Ectodermal cell (in vitro differentiated cells): ENCODE results near the gene HEATR1.

Experiments
- H3K27ac ChIP-seq: 2 replicates; pipeline ENCODE4 v1.7.0; 2013; ENCODE audit warnings: mild to moderate bottlenecking, low read depth, low read length; ENCODE audit not compliant: insufficient read depth, poor library complexity, severe bottlenecking
- H3K27me3 ChIP-seq: 2 replicates; pipeline ENCODE4 v1.7.0; 2013; ENCODE audit warnings: mild to moderate bottlenecking, low read length; ENCODE audit not compliant: insufficient read depth, control insufficient read depth, poor library complexity, severe bottlenecking
- H3K36me3 ChIP-seq: one replicate; pipeline ENCODE4 v1.7.0; 2013; ENCODE audit warnings: low read length; ENCODE audit not compliant: control insufficient read depth, insufficient read depth
- H3K4me1 ChIP-seq: one replicate; pipeline ENCODE4 v1.7.0; 2013; ENCODE audit warnings: low read length; ENCODE audit not compliant: control insufficient read depth, insufficient read depth
- H3K4me3 ChIP-seq: 2 replicates; pipeline ENCODE4 v1.7.0; 2013; ENCODE audit warnings: low read depth, low read length, control low read depth; ENCODE audit not compliant: insufficient read depth
- H3K9me3 ChIP-seq: 2 replicates; pipeline ENCODE4 v1.7.0; 2013; ENCODE audit warnings: mild to moderate bottlenecking, low read length, moderate library complexity; ENCODE audit not compliant: control insufficient read depth
- WGBS, 2 experiments: methylation state at CpG; one replicate each; pipeline ENCODE4 v1.1.7; 2013; ENCODE audit warnings: missing lambda C conversion rate in 2 of 2; 5-methylcytosine and 5-hydroxymethylcytosine counted together

HEATR1 gene

GRCh38 chr1:236545621-236546169 lies 58.6 kb downstream of the HEATR1 start:
- 74 to 83% methylated on average over 3 of the region's 3 CpGs for WGBS, 2 experiments
- peaks cover 24% of the 10 kb centered on the region for H3K36me3 ChIP-seq

GRCh38 chr1:236543065-236543669 lies 61.1 kb downstream of the HEATR1 start:
- 85% methylated on average over 16 of the region's 16 CpGs for WGBS, 2 experiments
- no peak overlapping the region for H3K27ac ChIP-seq

More at GRCh38 chr1:236545621-236546169, 58.6 kb downstream of the HEATR1 start:
- H3K4me3 ChIP-seq: no peak overlapping the region
- H3K27me3 ChIP-seq: no peaks in the 10 kb centered on the region
- H3K9me3 ChIP-seq: no peaks in the 10 kb centered on the region
- no peak overlapping the region for H3K27ac ChIP-seq
- no peaks in the 10 kb centered on the region for H3K4me1 ChIP-seq

GRCh38 chr1:236541710-236542109 lies 62.6 kb downstream of the HEATR1 start:
- WGBS, 2 experiments: 92 to 97% methylated on average over 4 of the region's 4 CpGs
- Histone ChIP-seq H3K36me3 (peaks cover 5% of the 10 kb centered on the region), H3K4me1 (no peaks in the 10 kb centered on the region), H3K27me3 (no peaks in the 10 kb centered on the region), H3K9me3 (no peaks in the 10 kb centered on the region), H3K4me3 (no peak overlapping the region), H3K27ac (no peak overlapping the region)

More at GRCh38 chr1:236543065-236543669, 61.1 kb downstream of the HEATR1 start:
- no peak overlapping the region for H3K4me3 ChIP-seq
- H3K27me3 ChIP-seq: no peaks in the 10 kb centered on the region
- H3K36me3 ChIP-seq: peaks cover 12% of the 10 kb centered on the region
- H3K4me1 ChIP-seq: no peaks in the 10 kb centered on the region
- H3K9me3 ChIP-seq: no peaks in the 10 kb centered on the region

- WGBS, 2 experiments: 93% methylated on average over 4 of the region's 4 CpGs
Measured at GRCh38 chr1:236540813-236541465, 63.4 kb downstream of the HEATR1 start.

GRCh38 chr1:236536540-236536939 lies 67.8 kb downstream of the HEATR1 start:
- H3K27me3 ChIP-seq: no peaks in the 10 kb centered on the region
- H3K9me3 ChIP-seq: no peaks in the 10 kb centered on the region
- H3K4me3 ChIP-seq: no peak overlapping the region
- H3K36me3 ChIP-seq: no peaks in the 10 kb centered on the region
- H3K27ac ChIP-seq: no peak overlapping the region
- no peaks in the 10 kb centered on the region for H3K4me1 ChIP-seq
- WGBS, 2 experiments: 86 to 87% methylated on average over 5 of the region's 5 CpGs

More at GRCh38 chr1:236540813-236541465, 63.4 kb downstream of the HEATR1 start:
- H3K27me3 ChIP-seq: no peaks in the 10 kb centered on the region
- peaks cover 5% of the 10 kb centered on the region for H3K36me3 ChIP-seq
- no peak overlapping the region for H3K27ac ChIP-seq
- H3K9me3 ChIP-seq: no peaks in the 10 kb centered on the region
- H3K4me1 ChIP-seq: no peaks in the 10 kb centered on the region
- no peak overlapping the region for H3K4me3 ChIP-seq

GRCh38 chr1:236535662-236536161 lies 68.6 kb downstream of the HEATR1 start:
- H3K27ac ChIP-seq: no peak overlapping the region
- no peak overlapping the region for H3K4me3 ChIP-seq
- no peaks in the 10 kb centered on the region for H3K36me3 ChIP-seq
- no peaks in the 10 kb centered on the region for H3K27me3 ChIP-seq
- WGBS, 2 experiments: 91% methylated on average over 6 of the region's 6 CpGs
- H3K9me3 ChIP-seq: no peaks in the 10 kb centered on the region
- no peaks in the 10 kb centered on the region for H3K4me1 ChIP-seq

- Histone ChIP-seq H3K36me3 (no peaks in the 10 kb centered on the region), H3K9me3 (no peaks in the 10 kb centered on the region), H3K27me3 (no peaks in the 10 kb centered on the region), H3K4me1 (no peaks in the 10 kb centered on the region), H3K4me3 (no peak overlapping the region), H3K27ac (no peak overlapping the region)
- WGBS, 2 experiments: 100% methylated on average over 1 of the region's 1 CpG; no CpG with 5 or more reads in 1 of the 2 experiments
Measured at GRCh38 chr1:236535190-236535589, 69.1 kb downstream of the HEATR1 start.

GRCh38 chr1:236534151-236534651 lies 70.1 kb downstream of the HEATR1 start:
- Histone ChIP-seq H3K27ac (no peak overlapping the region), H3K4me3 (no peak overlapping the region), H3K27me3 (no peaks in the 10 kb centered on the region), H3K4me1 (no peaks in the 10 kb centered on the region), H3K9me3 (no peaks in the 10 kb centered on the region), H3K36me3 (no peaks in the 10 kb centered on the region)
- WGBS, 2 experiments: 90 to 91% methylated on average over 4 of the region's 4 CpGs

GRCh38 chr1:236532850-236533249 lies 71.5 kb downstream of the HEATR1 start:
- 90 to 93% methylated on average over 4 of the region's 4 CpGs for WGBS, 2 experiments
- Histone ChIP-seq H3K27ac (no peak overlapping the region), H3K27me3 (no peaks in the 10 kb centered on the region), H3K9me3 (no peaks in the 10 kb centered on the region), H3K4me3 (no peak overlapping the region), H3K36me3 (no peaks in the 10 kb centered on the region), H3K4me1 (no peaks in the 10 kb centered on the region)

- H3K4me1 ChIP-seq: no peaks in the 10 kb centered on the region
- no peaks in the 10 kb centered on the region for H3K9me3 ChIP-seq
- H3K27ac ChIP-seq: no peak overlapping the region
- 96 to 97% methylated on average over 3 to 5 of the region's 5 CpGs for WGBS, 2 experiments
- no peak overlapping the region for H3K4me3 ChIP-seq
- H3K36me3 ChIP-seq: no peaks in the 10 kb centered on the region
- no peaks in the 10 kb centered on the region for H3K27me3 ChIP-seq
Measured at GRCh38 chr1:236530959-236531358, 73.4 kb downstream of the HEATR1 start.
